ENCODE measurements around the gene SLC2A4RG.

SLC2A4RG gene

GRCh38 chr20:63741676-63742380 lies 2.3 kb downstream of the SLC2A4RG start:
- DNase-seq, result no peak

GRCh38 chr20:63742381-63743024 lies 2.9 kb downstream of the SLC2A4RG start:
- DNase-seq, result no peak

DNA sequence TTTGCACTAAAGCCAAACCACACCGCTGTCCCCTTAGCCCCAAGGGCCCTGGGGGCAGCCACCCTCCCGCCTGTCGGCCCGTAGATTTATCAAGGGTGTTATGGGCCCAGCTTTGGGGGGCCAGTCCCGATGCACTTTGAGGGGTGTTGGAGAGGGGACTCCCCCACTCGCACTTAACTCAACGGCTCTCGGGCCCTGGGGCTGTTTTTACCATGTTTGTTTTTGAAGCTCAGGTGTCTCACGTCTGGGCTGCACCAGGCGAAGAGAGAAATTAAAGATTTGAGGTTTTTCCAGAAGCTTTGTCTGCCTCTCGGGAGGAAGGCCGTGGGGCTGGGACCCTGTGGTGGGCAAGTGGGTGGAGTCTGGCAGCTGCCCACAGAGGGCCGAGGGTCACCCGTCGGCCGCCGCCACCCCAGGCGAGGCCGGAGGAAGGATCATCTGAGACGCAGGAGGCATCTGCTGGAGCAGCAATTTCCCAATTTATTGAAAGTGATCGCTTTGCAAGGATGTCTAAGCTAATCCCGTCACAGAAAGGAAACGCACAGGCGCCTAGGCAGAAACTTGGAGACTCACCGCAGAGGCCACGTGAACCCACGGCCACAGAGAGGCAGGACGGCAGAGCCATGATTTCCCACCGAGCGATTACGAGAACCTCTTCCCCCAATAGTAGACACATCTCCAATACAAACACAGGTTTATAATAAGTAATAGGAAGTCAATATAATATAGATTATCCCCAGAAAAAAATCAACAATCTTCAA lies 3.8 kb downstream of the SLC2A4RG start:
- DNase-seq, result no peak

- no peak for DNase-seq
These were observed 4.6 kb downstream of the SLC2A4RG start for GRCh38 chr20:63744158-63744557.

GRCh38 chr20:63744574-63745423 lies 5.2 kb downstream of the SLC2A4RG start:
- no peak for DNase-seq

- no peak for DNase-seq
These were observed 5.8 kb downstream of the SLC2A4RG start for GRCh38 chr20:63745424-63745805.

- no peak for DNase-seq
These were observed 6.6 kb downstream of the SLC2A4RG start for GRCh38 chr20:63745961-63746731.

DNA sequence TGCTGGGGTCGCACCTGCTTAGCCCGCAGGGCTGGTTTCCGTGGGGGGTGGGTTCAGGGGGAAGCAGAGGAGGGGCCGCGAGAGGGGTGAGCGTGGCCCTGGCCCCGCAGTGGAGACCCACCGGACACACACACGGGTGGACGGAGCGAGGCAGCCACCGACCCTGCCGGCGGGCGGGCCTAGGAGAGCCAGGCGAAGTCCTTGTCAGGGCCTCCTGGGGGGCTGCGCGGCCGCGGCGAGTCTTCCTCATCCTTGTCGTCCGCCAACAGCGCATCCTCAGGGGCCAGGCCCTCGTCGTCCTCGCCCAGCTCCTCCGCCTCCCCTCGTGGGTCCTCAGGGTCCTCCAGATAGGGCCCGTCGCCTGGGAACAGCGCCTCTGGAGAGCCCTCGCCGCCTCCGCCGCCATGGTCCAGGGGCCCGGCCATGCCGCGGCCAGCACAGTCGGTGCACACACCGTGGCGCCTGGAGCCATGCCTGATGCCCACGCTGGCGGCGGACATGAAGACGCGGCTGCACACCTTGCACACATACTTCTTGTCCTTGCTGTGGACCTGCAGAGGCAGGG lies 7.3 kb downstream of the SLC2A4RG start:
- DNase-seq, result no peak

- DNase-seq, result no peak
These were observed 8.1 kb downstream of the SLC2A4RG start for GRCh38 chr20:63747622-63748069.

GRCh38 chr20:63748070-63748933 lies 8.7 kb downstream of the SLC2A4RG start:
- DNase-seq, result no peak

- DNase-seq, result no peak
These were observed 9.3 kb downstream of the SLC2A4RG start for GRCh38 chr20:63748934-63749270.

- no peak for DNase-seq
These were observed 10.3 kb downstream of the SLC2A4RG start for GRCh38 chr20:63749597-63750508.

- DNase-seq, result no peak
These were observed 11.4 kb downstream of the SLC2A4RG start for GRCh38 chr20:63750807-63751470.

- no peak for DNase-seq
These were observed 12.1 kb downstream of the SLC2A4RG start for GRCh38 chr20:63751471-63752271.

GRCh38 chr20:63752411-63753101 lies 13.0 kb downstream of the SLC2A4RG start:
- no peak for DNase-seq

DNA sequence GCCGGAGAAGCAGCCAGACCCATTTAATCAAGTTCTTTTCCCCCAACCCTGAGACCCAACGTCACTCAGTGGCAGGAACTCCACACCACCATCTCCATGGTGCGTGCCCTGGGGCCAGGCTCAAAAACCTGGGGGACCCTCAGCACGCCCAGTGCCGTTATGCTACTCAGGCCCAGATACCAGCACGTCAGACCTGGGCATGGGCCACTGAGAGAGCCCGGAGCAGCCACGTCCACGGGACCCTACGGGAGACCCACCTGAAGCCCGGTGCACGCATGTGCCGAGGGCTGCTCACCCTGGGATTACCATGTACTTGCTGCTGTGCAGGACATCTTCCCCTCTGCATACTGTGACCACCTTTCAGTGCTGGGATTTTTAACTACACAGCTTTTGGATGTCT lies 13.8 kb downstream of the SLC2A4RG start:
- DNase-seq, result no peak

DNA sequence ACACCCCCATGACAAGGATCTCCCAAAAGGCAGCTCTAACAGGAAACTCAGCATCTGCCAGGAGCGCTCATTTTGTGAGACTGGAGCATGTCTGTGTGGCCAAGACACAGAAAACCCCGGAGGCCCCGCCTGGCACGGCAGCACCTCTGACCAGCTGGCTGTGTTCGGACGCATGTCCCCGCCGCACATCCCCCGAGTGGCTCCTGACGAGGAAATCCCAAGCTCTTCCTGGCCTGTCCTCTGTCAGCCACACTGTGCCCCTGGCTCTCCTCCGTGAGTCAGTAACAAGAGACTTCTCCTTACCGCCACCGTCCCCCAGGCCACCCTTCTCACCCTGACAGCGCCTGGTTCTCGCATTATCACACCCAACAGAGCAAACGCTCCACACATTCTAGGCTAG lies 14.4 kb downstream of the SLC2A4RG start:
- DNase-seq, result no peak

All from bone marrow (tissue), 2 donors.